H9 (cell line): Measurements from ENCODE around the gene TAS2R1. TPM values are rescaled to one million over a fixed set of nuclear protein-coding genes. Genes with fewer than 3 reads are reported as not detected.

Experiments used
- DNase-seq: peaks from one replicate; pipeline ENCODE4 v3.0.0-alpha.2; 2017
- H2AFZ ChIP-seq: one replicate; pipeline ENCODE4 v1.6.1; 2013; ENCODE audit warnings: mild to moderate bottlenecking, low read length, control low read depth, moderate library complexity
- H2AK5ac ChIP-seq: 2 replicates; pipeline ENCODE4 v1.6.1; 2013; ENCODE audit warnings: low read length, control low read depth, mixed read lengths; ENCODE audit not compliant: insufficient read length
- H2BK120ac ChIP-seq: one replicate; pipeline ENCODE4 v1.6.1; 2013; ENCODE audit warnings: low read depth, mild to moderate bottlenecking, low read length, control low read depth, inconsistent platforms; ENCODE audit not compliant: poor library complexity, severe bottlenecking
- H2BK12ac ChIP-seq: 2 replicates; pipeline ENCODE4 v1.6.1; 2013; ENCODE audit warnings: low read length, control low read depth, mixed read lengths, low read depth; ENCODE audit not compliant: insufficient read length
- H2BK15ac ChIP-seq: 2 replicates; pipeline ENCODE4 v1.6.1; 2013; ENCODE audit warnings: low read depth, low read length, control low read depth
- H2BK20ac ChIP-seq: one replicate; pipeline ENCODE4 v1.6.1; 2013; ENCODE audit warnings: low read depth, mild to moderate bottlenecking, low read length, control low read depth, inconsistent platforms; ENCODE audit not compliant: poor library complexity, severe bottlenecking
- H2BK5ac ChIP-seq: 2 replicates; pipeline ENCODE4 v1.6.1; 2013; ENCODE audit warnings: low read length, control low read depth, mixed read lengths; ENCODE audit not compliant: insufficient read length
- H3K14ac ChIP-seq: 2 replicates; pipeline ENCODE4 v1.6.1; 2013; ENCODE audit warnings: low read length, control low read depth; ENCODE audit not compliant: insufficient read depth
- H3K18ac ChIP-seq: 2 replicates; pipeline ENCODE4 v1.6.1; 2013; ENCODE audit warnings: low read depth, mild to moderate bottlenecking, mixed read lengths, low read length, control low read depth; ENCODE audit not compliant: insufficient read length
- H3K23ac ChIP-seq: 2 replicates; pipeline ENCODE4 v1.6.1; 2013; ENCODE audit warnings: low read length, control low read depth, mixed read lengths, low read depth; ENCODE audit not compliant: insufficient read length
- H3K23me2 ChIP-seq: 2 replicates; pipeline ENCODE4 v1.6.1; 2013; ENCODE audit warnings: low read depth, mild to moderate bottlenecking, mixed read lengths, low read length, control low read depth; ENCODE audit not compliant: insufficient read length, poor library complexity, severe bottlenecking
- H3K27ac ChIP-seq: 2 replicates; pipeline ENCODE4 v1.5.1; 2013; ENCODE audit warnings: low read length, control low read depth, mixed read lengths, low read depth; ENCODE audit not compliant: insufficient read length
- H3K27me3 ChIP-seq: 2 replicates; pipeline ENCODE4 v1.6.1; 2013; ENCODE audit warnings: low read length, control low read depth, inconsistent platforms; ENCODE audit not compliant: insufficient read depth
- H3K4ac ChIP-seq: 2 replicates; pipeline ENCODE4 v1.6.1; 2013; ENCODE audit warnings: low read depth, mild to moderate bottlenecking, control low read depth, inconsistent platforms, low read length, moderate library complexity
- H3K4me1 ChIP-seq: 2 replicates; pipeline ENCODE4 v1.6.1; 2013; ENCODE audit warnings: low read length, control low read depth, inconsistent platforms; ENCODE audit not compliant: insufficient read depth
- H3K4me2 ChIP-seq: 2 replicates; pipeline ENCODE4 v1.6.1; 2013; ENCODE audit warnings: low read length, control low read depth, mixed read lengths; ENCODE audit not compliant: insufficient read length, insufficient read depth
- H3K56ac ChIP-seq: 2 replicates; pipeline ENCODE4 v1.6.1; 2013; ENCODE audit warnings: low read depth, mild to moderate bottlenecking, mixed read lengths, low read length, control low read depth; ENCODE audit not compliant: insufficient read length
- H3K79me1 ChIP-seq: 2 replicates; pipeline ENCODE4 v1.6.1; 2013; ENCODE audit warnings: low read depth, mild to moderate bottlenecking, moderate library complexity, low read length, control low read depth, inconsistent platforms; ENCODE audit not compliant: insufficient read depth, poor library complexity, severe bottlenecking
- H3K79me2 ChIP-seq: 2 replicates; pipeline ENCODE4 v1.6.1; 2013; ENCODE audit warnings: low read length, control low read depth, inconsistent platforms; ENCODE audit not compliant: insufficient read depth
- H3K9ac ChIP-seq: 2 replicates; pipeline ENCODE4 v1.6.1; 2013; ENCODE audit warnings: low read length, control low read depth, mixed read lengths; ENCODE audit not compliant: insufficient read length; ENCODE audit errors: extremely low read depth
- H3K9me3 ChIP-seq: one replicate; pipeline ENCODE4 v1.6.1; 2013; ENCODE audit warnings: low read depth, low read length, inconsistent platforms; ENCODE audit not compliant: control insufficient read depth
- H3T11ph ChIP-seq: one replicate; pipeline ENCODE4 v1.6.1; 2013; ENCODE audit warnings: mild to moderate bottlenecking, low read length, control low read depth, inconsistent platforms
- H4K20me1 ChIP-seq: one replicate; pipeline ENCODE4 v1.6.1; 2013; ENCODE audit not compliant: control insufficient read depth, insufficient read length, insufficient read depth
- H4K5ac ChIP-seq: 2 replicates; pipeline ENCODE4 v1.6.1; 2013; ENCODE audit warnings: low read depth, mild to moderate bottlenecking, mixed read lengths, low read length, control low read depth; ENCODE audit not compliant: insufficient read length
- H4K8ac ChIP-seq: replicated peaks from 2 replicates; pipeline ENCODE4 v1.6.1; 2013; ENCODE audit warnings: low read length, control low read depth, mixed read lengths, low read depth; ENCODE audit not compliant: insufficient read length
- H4K91ac ChIP-seq: 2 replicates; pipeline ENCODE4 v1.6.1; 2013; ENCODE audit warnings: low read depth, mild to moderate bottlenecking, moderate library complexity, mixed read lengths, low read length, control low read depth; ENCODE audit not compliant: insufficient read length
- H3K27ac Mint-ChIP-seq, 3 experiments: 2 replicates in 2 of 3; 3 replicates in 1 of 3; pipeline ENCODE4 v1.8.0; 2020 to 2021; ENCODE audit warnings: mixed read lengths in 3 of 3, mild to moderate bottlenecking in 1 of 3, moderate library complexity in 1 of 3
- H3K27me3 Mint-ChIP-seq: 2 replicates; pipeline ENCODE4 v1.8.0; 2021; ENCODE audit warnings: low read depth, mild to moderate bottlenecking, moderate library complexity, mixed read lengths
- H3K36me3 Mint-ChIP-seq, 3 experiments: 2 replicates in 2 of 3; 3 replicates in 1 of 3; pipeline ENCODE4 v1.8.0; 2020 to 2021; ENCODE audit warnings: low read depth in 3 of 3, mixed read lengths in 3 of 3; ENCODE audit not compliant: insufficient read depth in 1 of 3
- H3K4me1 Mint-ChIP-seq, 2 experiments: 2 replicates each; pipeline ENCODE4 v1.8.0; 2020; ENCODE audit warnings: mixed read lengths in 2 of 2
- H3K4me3 Mint-ChIP-seq, 2 experiments: 2 replicates in 1 of 2; 3 replicates in 1 of 2; pipeline ENCODE4 v1.8.0; 2020 to 2021; ENCODE audit warnings: mild to moderate bottlenecking in 2 of 2, mixed read lengths in 2 of 2, moderate library complexity in 1 of 2
- H3K9me3 Mint-ChIP-seq, 2 experiments: 2 replicates in 1 of 2; 3 replicates in 1 of 2; pipeline ENCODE4 v1.8.0; 2020; ENCODE audit warnings: mild to moderate bottlenecking in 2 of 2, mixed read lengths in 2 of 2, moderate library complexity in 1 of 2
- WGBS: extraction: QIAGEN DNeasy Blood & Tissue Kit; methylation state at CpG from one replicate; pipeline ENCODE4 v1.1.7; 2013; ENCODE audit warnings: missing lambda C conversion rate, low lambda C conversion rate, mixed read lengths; ENCODE audit not compliant: insufficient read length; ENCODE audit errors: extremely low coverage; 5-methylcytosine and 5-hydroxymethylcytosine counted together
- total RNA-seq: library from RNA; stranded (reverse); gene quantifications from 2 replicates; pipeline ENCODE4 v1.2.1, GENCODE V29; 2021
- TF ChIP-seq, protein P1 (sequence below): fragments of 200-600 bp; sonication (generic); conservative IDR thresholded peaks from 3 replicates; pipeline ENCODE4 v1.8.0; 2021; ENCODE audit warnings: antibody characterized with exemption, mild to moderate bottlenecking

Gene TAS2R1
- total RNA-seq, 1 experiment from 2014 or later = not detected

DNA sequence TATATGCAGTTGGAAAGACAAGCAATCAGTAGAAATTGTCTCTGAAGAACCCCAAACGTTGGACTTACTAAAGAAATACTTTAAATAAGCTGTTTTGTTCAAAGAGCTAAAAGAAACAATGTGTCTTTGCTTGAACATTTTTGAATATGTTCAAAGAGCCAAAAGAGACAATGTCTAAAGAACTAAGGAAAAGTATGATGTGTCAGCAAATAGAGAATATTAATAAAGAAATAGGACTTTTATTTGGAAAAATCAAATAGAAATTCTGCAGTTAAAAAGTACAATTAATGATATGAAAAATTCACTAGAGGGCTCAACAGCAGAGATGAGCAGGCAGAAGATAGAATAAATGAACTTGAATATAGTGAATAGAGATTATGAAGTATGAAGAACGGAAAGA, 19.2 kb downstream of the TAS2R1 start:
- no peaks in the 10 kb centered on the region for H3K4me1 ChIP-seq
- H3K18ac ChIP-seq = no peak overlapping the region
- no peak overlapping the region for H4K8ac ChIP-seq
- H3K27ac Mint-ChIP-seq = no peak overlapping the region
- no peaks in the 10 kb centered on the region for H3K4me1 Mint-ChIP-seq
- H3K9me3 ChIP-seq = no peaks in the 10 kb centered on the region
- no peak overlapping the region for H3K14ac ChIP-seq
- H4K20me1 ChIP-seq = no peaks in the 10 kb centered on the region
- no peak overlapping the region for H3T11ph ChIP-seq
- no peak overlapping the region for H3K9ac ChIP-seq
- H3K27ac ChIP-seq = no peak overlapping the region
- peaks cover 0 to 8% of the 10 kb centered on the region in 2 experiments; a peak in 3 of 5 replicates for H3K9me3 Mint-ChIP-seq
- H2BK15ac ChIP-seq = no peak overlapping the region
- no peak overlapping the region for H3K4me3 Mint-ChIP-seq
- no peaks in the 10 kb centered on the region for H3K79me2 ChIP-seq
- H3K27me3 Mint-ChIP-seq = no peaks in the 10 kb centered on the region; the same call in 1 of the 2 replicates
- H4K91ac ChIP-seq = no peak overlapping the region
- no peak overlapping the region for H2BK5ac ChIP-seq
- H2BK20ac ChIP-seq = no peak overlapping the region
- H2AFZ ChIP-seq = no peak overlapping the region
- H2BK12ac ChIP-seq = no peak overlapping the region
- no peak overlapping the region for H4K5ac ChIP-seq
- H3K4ac ChIP-seq = no peak overlapping the region
- H2AK5ac ChIP-seq = no peak overlapping the region
- no peak overlapping the region for H3K56ac ChIP-seq
- no peaks in the 10 kb centered on the region for H3K79me1 ChIP-seq
- no CpG with 5 or more reads among the region's 2 CpGs for WGBS
- no peak overlapping the region for H3K23ac ChIP-seq
- H3K4me2 ChIP-seq = no peak overlapping the region
- no peak for DNase-seq
- no peak overlapping the region for H2BK120ac ChIP-seq
- TF ChIP-seq, protein P1, sequence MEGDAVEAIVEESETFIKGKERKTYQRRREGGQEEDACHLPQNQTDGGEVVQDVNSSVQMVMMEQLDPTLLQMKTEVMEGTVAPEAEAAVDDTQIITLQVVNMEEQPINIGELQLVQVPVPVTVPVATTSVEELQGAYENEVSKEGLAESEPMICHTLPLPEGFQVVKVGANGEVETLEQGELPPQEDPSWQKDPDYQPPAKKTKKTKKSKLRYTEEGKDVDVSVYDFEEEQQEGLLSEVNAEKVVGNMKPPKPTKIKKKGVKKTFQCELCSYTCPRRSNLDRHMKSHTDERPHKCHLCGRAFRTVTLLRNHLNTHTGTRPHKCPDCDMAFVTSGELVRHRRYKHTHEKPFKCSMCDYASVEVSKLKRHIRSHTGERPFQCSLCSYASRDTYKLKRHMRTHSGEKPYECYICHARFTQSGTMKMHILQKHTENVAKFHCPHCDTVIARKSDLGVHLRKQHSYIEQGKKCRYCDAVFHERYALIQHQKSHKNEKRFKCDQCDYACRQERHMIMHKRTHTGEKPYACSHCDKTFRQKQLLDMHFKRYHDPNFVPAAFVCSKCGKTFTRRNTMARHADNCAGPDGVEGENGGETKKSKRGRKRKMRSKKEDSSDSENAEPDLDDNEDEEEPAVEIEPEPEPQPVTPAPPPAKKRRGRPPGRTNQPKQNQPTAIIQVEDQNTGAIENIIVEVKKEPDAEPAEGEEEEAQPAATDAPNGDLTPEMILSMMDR = no peak
- no peaks in the 10 kb centered on the region for H3K36me3 Mint-ChIP-seq
- no peaks in the 10 kb centered on the region for H3K23me2 ChIP-seq
- no peaks in the 10 kb centered on the region for H3K27me3 ChIP-seq
